HepG2 (cell line): ENCODE results near the gene ZMIZ1. TPM values are rescaled to one million over a fixed set of nuclear protein-coding genes. Genes with fewer than 3 reads are reported as not detected.

Experiments
- CENPT ChIP-seq: sonication (generic); formaldehyde crosslinking; IDR thresholded peaks from 2 replicates; pipeline ENCODE4 v1.8.0; 2022; ENCODE audit warnings: low read depth, mild to moderate bottlenecking, moderate library complexity, missing genetic modification reagents
- GATA4 ChIP-seq: sonication (generic); IDR thresholded peaks from 2 replicates; pipeline ENCODE4 v1.6.1; 2016; ENCODE audit warnings: antibody characterized with exemption, low read depth, borderline replicate concordance
- GLI4 ChIP-seq: sonication (generic); formaldehyde crosslinking; IDR thresholded peaks from 2 replicates; pipeline ENCODE4 v1.5.1; 2020; ENCODE audit warnings: missing genetic modification reagents, mild to moderate bottlenecking, moderate library complexity, borderline replicate concordance
- HNRNPH1 ChIP-seq: fragments of 200-400 bp; formaldehyde crosslinking; optimal IDR thresholded peaks from 2 replicates; pipeline ENCODE3; 2017; ENCODE audit warnings: mild to moderate bottlenecking, low read depth, low read length
- JUND ChIP-seq: sonication (generic); formaldehyde crosslinking; IDR thresholded peaks from 2 replicates; pipeline ENCODE4 v1.8.0; 2022; ENCODE audit warnings: mild to moderate bottlenecking, missing genetic modification reagents
- MEIS2 ChIP-seq: sonication (generic); formaldehyde crosslinking; IDR thresholded peaks from 2 replicates; pipeline ENCODE4 v1.9.0; 2021; ENCODE audit warnings: mild to moderate bottlenecking, missing genetic modification reagents
- MLX ChIP-seq: IDR thresholded peaks from 2 replicates; pipeline ENCODE4 v1.6.1; 2016
- MTF2 ChIP-seq: sonication (generic); formaldehyde crosslinking; IDR thresholded peaks from 2 replicates; pipeline ENCODE4 v1.5.0; 2020; ENCODE audit warnings: missing genetic modification reagents, borderline replicate concordance
- NFE2L2 ChIP-seq: fragments of 150-350 bp; IDR thresholded peaks from 2 replicates; pipeline ENCODE4 v1.6.1; 2014; ENCODE audit warnings: low read length
- NFKBIZ ChIP-seq: IDR thresholded peaks from 2 replicates; pipeline ENCODE4 v1.6.1; 2018; ENCODE audit warnings: missing genetic modification reagents, missing compliant biosample characterization
- NR2F1 ChIP-seq, 2 experiments: fragments of 450-650 bp in 1 of 2; formaldehyde crosslinking in 1 of 2; IDR thresholded peaks; 2 replicates each; pipeline versions ENCODE4 v1.5.0 to v1.6.1; 2016 to 2020; ENCODE audit warnings: mild to moderate bottlenecking in 1 of 2, missing compliant biosample characterization in 1 of 2, missing genetic modification reagents in 1 of 2, moderate library complexity in 1 of 2
- POGK ChIP-seq: sonication (generic); formaldehyde crosslinking; conservative IDR thresholded peaks from 2 replicates; pipeline ENCODE4 v1.8.0; 2022; ENCODE audit warnings: mild to moderate bottlenecking, moderate library complexity, missing genetic modification reagents
- PTBP1 ChIP-seq: fragments of 200-400 bp; formaldehyde crosslinking; IDR thresholded peaks from 2 replicates; pipeline ENCODE4 v1.6.1; 2018; ENCODE audit warnings: low read length, low read depth; ENCODE audit not compliant: poor library complexity, severe bottlenecking
- SAP130 ChIP-seq: IDR thresholded peaks from 2 replicates; pipeline ENCODE4 v1.6.1; 2016; ENCODE audit warnings: low read depth
- THAP11 ChIP-seq: IDR thresholded peaks from 2 replicates; pipeline ENCODE4 v1.6.1; 2016; ENCODE audit warnings: missing biosample characterization, missing genetic modification reagents
- ZBTB26 ChIP-seq: IDR thresholded peaks from 2 replicates; pipeline ENCODE4 v1.6.1; 2016; ENCODE audit warnings: missing compliant biosample characterization, missing genetic modification reagents, borderline replicate concordance
- ZBTB38 ChIP-seq: sonication (generic); formaldehyde crosslinking; IDR thresholded peaks from 2 replicates; pipeline ENCODE4 v1.5.1; 2020; ENCODE audit warnings: mild to moderate bottlenecking, missing genetic modification reagents
- ZC3H13 ChIP-seq: sonication (generic); formaldehyde crosslinking; IDR thresholded peaks from 2 replicates; pipeline ENCODE4 v1.8.1; 2023; ENCODE audit warnings: mild to moderate bottlenecking, missing genetic modification reagents, moderate library complexity
- ZNF232 ChIP-seq: sonication (generic); formaldehyde crosslinking; IDR thresholded peaks from 2 replicates; pipeline ENCODE4 v1.4.0; 2020; ENCODE audit warnings: missing genetic modification reagents, borderline replicate concordance
- ZNF235 ChIP-seq: sonication (generic); formaldehyde crosslinking; IDR thresholded peaks from 2 replicates; pipeline ENCODE4 v1.8.1; 2023; ENCODE audit warnings: mild to moderate bottlenecking, missing genetic modification reagents, borderline replicate concordance
- ZNF326 ChIP-seq: sonication (generic); formaldehyde crosslinking; IDR thresholded peaks from 2 replicates; pipeline ENCODE4 v1.4.0; 2020; ENCODE audit warnings: missing genetic modification reagents, borderline replicate concordance
- ZNF354B ChIP-seq: sonication (generic); formaldehyde crosslinking; IDR thresholded peaks from 2 replicates; pipeline ENCODE4 v1.8.0; 2022; ENCODE audit warnings: mild to moderate bottlenecking, missing genetic modification reagents
- ZNF414 ChIP-seq: sonication (generic); formaldehyde crosslinking; IDR thresholded peaks from 2 replicates; pipeline ENCODE4 v1.5.0; 2020; ENCODE audit warnings: missing genetic modification reagents
- ZNF569 ChIP-seq: sonication (generic); formaldehyde crosslinking; IDR thresholded peaks from 2 replicates; pipeline ENCODE4 v1.5.0; 2020; ENCODE audit warnings: mild to moderate bottlenecking, missing genetic modification reagents, moderate library complexity, borderline replicate concordance
- ZNF879 ChIP-seq: sonication (generic); formaldehyde crosslinking; IDR thresholded peaks from 2 replicates; pipeline ENCODE4 v1.8.1; 2023; ENCODE audit warnings: missing genetic modification reagents
- polyA plus RNA-seq, 8 experiments: library from polyadenylated mRNA; depleted of rRNA in 3 of 8; stranded (reverse) in 7 of 8; unstranded in 1 of 8; fragments of >200 nt; fragmentation: Illumina TruSeq in 4 of 8; extraction: Trizol in 4 of 8; gene quantifications; 2 replicates each; pipeline versions ENCODE4 v1.2.1 to v1.2.3, GENCODE V29; 2011 to 2016; ENCODE audit warnings: low read depth in 4 of 8, missing spikeins in 1 of 8, mixed read lengths in 1 of 8; ENCODE audit not compliant: insufficient read depth in 1 of 8
- total RNA-seq, 5 experiments: library from RNA; depleted of rRNA; stranded (reverse); fragments of >200 nt; fragmentation: Illumina TruSeq; extraction: Trizol; gene quantifications; 2 replicates each; pipeline ENCODE4 v1.2.3, GENCODE V29; 2016; ENCODE audit warnings: low read depth in 1 of 5

Gene ZMIZ1
- total and polyA plus RNA-seq, 2 of the 13 experiments (the other 11 are each of a cell fraction or from before 2014, with no cell fraction given), result 5.3 to 10.2 TPM

GRCh38 chr10:79347894-79348639 is 279.3 kb downstream of the ZMIZ1 start (continued):
- TF ChIP-seq PTBP1, result no peak
- no peak for TF ChIP-seq CENPT (CRISPR knock-in tag)
- peak; percentile 83; the same call in 1 of the 2 replicates for TF ChIP-seq ZNF235 (CRISPR knock-in tag)
- no peak for TF ChIP-seq ZBTB38 (CRISPR knock-in tag)
- TF ChIP-seq ZBTB26 (CRISPR knock-in tag), result no peak; the same call in 1 of the 2 replicates
- TF ChIP-seq GATA4, result no peak; the same call in 1 of the 2 replicates
- TF ChIP-seq POGK, result 0 out of 2 replicates have a peak, but pooled peaks have one; percentile 60
- no peak; the same call in 1 of the 2 replicates for TF ChIP-seq JUND
- TF ChIP-seq MLX, result peak; percentile 87
- TF ChIP-seq ZNF569 (CRISPR knock-in tag), result no peak
- no peak for TF ChIP-seq NFKBIZ
- TF ChIP-seq ZNF414 (CRISPR knock-in tag), result no peak; the same call in none of the 2 replicates
- 0 out of 2 replicates have a peak, but pooled peaks have one; percentile 63 for TF ChIP-seq MTF2
- no peak for TF ChIP-seq ZNF326 (CRISPR knock-in tag)
- peak; percentile 37; the same call in 1 of the 2 replicates for TF ChIP-seq GLI4 (CRISPR knock-in tag)
- TF ChIP-seq ZC3H13 (CRISPR knock-in tag), result peak; percentile 50; the same call in 1 of the 2 replicates
- 0 out of 4 replicates have a peak, but pooled peaks of 1 of the 2 experiments have one; percentile 17 for TF ChIP-seq NR2F1 (CRISPR knock-in tag; IDR thresholded peaks at IDR 0.05)
- TF ChIP-seq THAP11 (CRISPR knock-in tag), result peak; percentile 63
- no peak for TF ChIP-seq ZNF354B
- TF ChIP-seq ZNF879 (CRISPR knock-in tag), result no peak
- no peak; the same call in 1 of the 2 replicates for TF ChIP-seq MEIS2 (CRISPR knock-in tag)
- no peak for TF ChIP-seq NFE2L2
- no peak for TF ChIP-seq HNRNPH1
- peak; percentile 67 for TF ChIP-seq SAP130 (CRISPR knock-in tag)
- peak; percentile 72; the same call in 1 of the 2 replicates for TF ChIP-seq ZNF232 (CRISPR knock-in tag)
